Endometrial microvascular endothelial cells (primary cell): ENCODE data around the gene MAFG. TPM values are rescaled to one million over a fixed set of nuclear protein-coding genes. Genes with fewer than 3 reads are reported as not detected.

Experiments used
- in situ Hi-C: cut with HindIII; loops from 2 replicates; pipeline ENCODE4 v1.10.0; 2017; ENCODE audit warnings: low sequenced_read_pairs, low pct_unique_long_range_greater_than_20kb; ENCODE audit errors: inconsistent ontology term
- total RNA-seq: library from RNA; depleted of rRNA; stranded (reverse); fragments of >200 nt; gene quantifications from one replicate; pipeline ENCODE4 v1.2.3, GENCODE V29; 2015; ENCODE audit errors: inconsistent ontology term

Gene MAFG
- total RNA-seq, 1 donor from 2014 or later = 21.0 TPM

- in situ Hi-C loops = no loop called here
Measured at GRCh38 chr17:81884968-81885367, 42.6 kb downstream of the MAFG start.

GRCh38 chr17:81884520-81884919, 43.0 kb downstream of the MAFG start:
- in situ Hi-C loops = no loop called here

DNA sequence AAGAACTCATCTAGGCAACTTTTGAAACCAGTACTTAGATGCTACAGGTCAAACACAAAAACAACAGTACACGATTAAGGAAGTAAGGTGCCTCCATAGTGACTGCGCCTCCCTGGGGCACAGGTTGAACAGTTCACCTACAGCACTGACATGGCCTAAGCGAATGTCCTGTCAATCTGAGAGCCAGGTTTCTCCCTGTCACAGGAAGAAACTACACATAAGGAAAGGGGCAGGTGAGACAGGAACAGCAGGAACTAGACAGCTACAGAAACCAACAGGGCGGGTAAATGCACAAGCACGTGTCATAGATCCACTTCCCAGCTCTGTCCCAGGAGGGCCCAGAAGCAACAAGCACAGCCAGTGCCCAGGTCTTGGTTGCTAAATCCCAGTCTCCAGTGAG, 48.4 kb downstream of the MAFG start:
- in situ Hi-C loops = no loop called here

DNA sequence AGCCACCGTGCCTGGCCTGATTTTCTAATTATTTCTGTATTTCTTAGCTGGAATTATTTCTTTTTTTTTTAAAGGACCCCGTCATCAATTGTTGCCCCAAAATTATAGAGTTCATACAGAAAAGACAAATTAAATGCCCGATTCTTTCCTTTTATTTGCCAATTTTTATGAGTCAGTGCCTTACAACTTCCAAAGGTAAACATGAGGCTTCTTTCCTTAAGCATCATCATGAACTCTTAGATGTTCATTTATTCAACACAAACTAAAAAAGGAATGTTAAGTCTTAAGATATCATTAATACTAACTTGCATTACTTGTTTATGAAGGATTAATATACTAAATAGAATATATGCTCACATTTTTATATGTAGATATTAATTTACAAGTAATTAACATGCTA, 49.2 kb downstream of the MAFG start:
- in situ Hi-C loops = no loop called here

DNA sequence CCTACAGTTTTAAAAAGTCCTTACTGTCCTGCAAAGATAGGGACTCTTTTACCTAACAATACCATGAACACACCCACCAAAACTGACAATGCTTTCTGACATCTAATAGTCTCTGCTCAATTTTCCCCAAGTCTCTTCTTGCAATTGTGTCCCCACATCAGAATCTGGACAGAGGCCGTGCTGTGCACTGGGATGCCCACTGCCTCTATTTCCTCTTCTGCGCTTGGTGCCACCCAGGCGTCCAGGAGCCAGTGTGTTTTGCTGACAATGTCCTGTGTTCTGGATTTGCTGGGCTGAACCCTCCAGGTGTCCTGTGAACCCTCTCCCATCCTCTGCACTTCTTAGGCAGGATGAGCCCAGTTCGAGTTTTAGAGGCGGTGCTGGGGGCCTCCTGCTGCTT, 50.0 kb downstream of the MAFG start:
- in situ Hi-C loops = no loop called here

DNA sequence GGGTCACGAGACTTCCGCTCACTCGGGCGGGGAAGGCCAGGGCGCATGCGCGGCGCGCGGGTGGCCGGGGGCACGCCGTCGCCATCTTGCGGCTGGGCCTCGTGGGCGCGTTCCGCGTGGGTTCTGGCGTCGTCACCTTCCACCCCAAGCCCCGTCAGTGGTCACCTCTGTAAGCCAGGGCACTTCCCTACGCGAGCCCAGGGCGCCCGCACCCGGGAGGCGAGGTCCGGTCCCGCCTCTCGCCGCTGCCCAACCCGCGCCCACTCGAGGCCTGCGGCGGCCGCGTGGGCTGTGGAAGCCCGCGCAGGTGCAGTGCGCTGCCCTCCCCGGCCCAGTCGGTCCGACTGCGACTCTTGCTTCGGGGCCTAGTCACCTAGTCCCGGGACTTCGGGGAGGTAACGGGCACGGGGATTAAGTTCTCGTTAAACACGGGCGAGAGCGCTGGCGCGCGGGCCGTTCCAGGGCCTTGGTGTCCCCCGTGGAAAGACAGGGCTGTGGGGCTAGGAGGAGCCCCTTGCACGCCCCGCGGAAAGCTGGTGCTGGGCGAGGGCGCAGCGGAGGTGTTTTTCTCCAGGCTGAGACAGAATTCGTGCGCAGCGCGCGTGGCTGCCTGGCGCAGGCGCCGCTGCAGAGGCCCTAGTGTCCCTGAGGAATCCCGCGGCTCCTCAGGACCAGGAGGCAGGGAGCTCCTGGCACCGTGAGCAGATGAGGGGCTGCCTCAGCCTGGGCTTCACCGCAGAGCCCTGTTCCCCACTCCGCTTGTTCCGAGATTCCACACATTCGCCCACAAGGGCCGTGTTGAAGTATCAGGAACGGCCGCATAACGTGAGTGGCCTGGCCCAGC, 55.9 kb downstream of the MAFG start:
- in situ Hi-C loops = no loop called here

DNA sequence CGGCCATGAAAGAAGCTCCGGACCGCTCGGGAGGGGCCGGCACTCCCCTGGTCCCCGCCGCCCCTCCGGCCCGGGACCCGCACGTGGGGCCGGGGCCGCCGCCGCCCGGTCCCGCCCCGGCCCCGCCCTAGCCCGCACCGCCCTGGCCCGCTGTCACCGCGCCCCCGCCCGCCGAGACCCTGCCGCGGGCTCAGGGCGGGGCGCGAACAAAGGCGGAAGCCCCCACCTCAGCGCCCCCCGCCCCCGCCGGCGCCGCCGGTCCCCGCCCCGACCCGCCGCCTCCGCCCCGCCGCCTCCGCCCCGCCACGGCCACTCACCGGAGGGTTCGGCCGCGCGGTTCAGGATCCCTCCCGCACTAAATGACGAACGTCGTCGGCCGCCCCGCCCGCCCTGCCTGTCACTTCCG, 56.6 kb downstream of the MAFG start, which contains the start of gene ARHGDIA:
ARHGDIA (minus strand) TSS at position 357 of the 406 bp plus-strand sequence. CDS start 1,407 bp downstream, outside the sequence.
- in situ Hi-C loops = no loop called here

GRCh38 chr17:81870131-81870980, 57.2 kb downstream of the MAFG start:
- in situ Hi-C loops = no loop called here

- in situ Hi-C loops = no loop called here
Measured at GRCh38 chr17:81869221-81870130, 58.1 kb downstream of the MAFG start.

DNA sequence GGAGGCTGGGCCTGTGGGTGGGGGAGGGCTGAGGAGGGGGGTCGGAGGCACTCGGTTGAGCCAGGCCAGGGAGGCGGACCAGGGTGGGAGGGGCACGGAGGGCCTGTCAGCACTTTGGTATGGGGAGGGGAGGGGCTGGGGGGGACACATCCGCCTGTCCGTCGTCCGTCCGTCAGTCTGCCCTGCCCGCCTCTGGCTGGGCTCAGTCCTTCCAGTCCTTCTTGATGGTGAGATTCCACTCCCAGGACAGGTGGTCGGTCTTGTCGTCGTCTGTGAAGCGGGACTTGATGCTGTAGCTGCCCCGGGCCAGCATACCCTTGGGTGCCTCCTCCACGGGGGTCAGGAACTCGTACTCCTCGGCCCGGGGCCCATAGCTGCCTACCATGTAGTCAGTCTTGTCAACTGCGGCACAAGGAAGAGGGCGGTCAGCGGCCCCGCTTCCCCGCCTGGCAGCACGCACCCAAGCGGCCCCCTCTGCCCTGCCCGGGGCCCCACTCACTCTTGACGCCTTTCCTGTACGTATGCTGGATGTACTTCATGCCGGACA, 58.8 kb downstream of the MAFG start:
- in situ Hi-C loops = no loop called here

Other genes starting within 250 kb of the MAFG start
- gene ARL16, start 243.9 kb downstream of the MAFG start, total RNA-seq = 30.3 TPM
- gene HGS, start 243.7 kb downstream of the MAFG start, total RNA-seq = 125 TPM
- gene MRPL12, start 224.4 kb downstream of the MAFG start, total RNA-seq = 120 TPM
- gene SLC25A10, start 215.5 kb downstream of the MAFG start, total RNA-seq = 42.1 TPM
- not detected for gene GCGR, start 123.6 kb downstream of the MAFG start, total RNA-seq
- 97.0 TPM for gene MCRIP1, start 94.4 kb downstream of the MAFG start, total RNA-seq
- not detected for gene PPP1R27, start 92.7 kb downstream of the MAFG start, total RNA-seq
- 1,412 TPM for gene P4HB, start 67.2 kb downstream of the MAFG start, total RNA-seq
- gene ARHGDIA, start 56.4 kb downstream of the MAFG start, total RNA-seq = 471 TPM
- gene ALYREF, start 36.1 kb downstream of the MAFG start, total RNA-seq = 284 TPM
- gene ANAPC11, start 36.0 kb downstream of the MAFG start, total RNA-seq = 166 TPM
- not detected for gene NPB, start 25.5 kb downstream of the MAFG start, total RNA-seq
- 41.0 TPM for gene PCYT2, start 16.3 kb downstream of the MAFG start, total RNA-seq
- gene SIRT7, start 9.6 kb downstream of the MAFG start, total RNA-seq = 14.3 TPM
- gene PYCR1, start 9.6 kb upstream of the MAFG start, total RNA-seq = 60.9 TPM
- gene MYADML2, start 19.5 kb upstream of the MAFG start, total RNA-seq = not detected
- not detected for gene NOTUM, start 33.5 kb upstream of the MAFG start, total RNA-seq
- 12.2 TPM for gene ASPSCR1, start 49.9 kb upstream of the MAFG start, total RNA-seq
- 159 TPM for gene CENPX, start 95.1 kb upstream of the MAFG start, total RNA-seq
- 23.0 TPM for gene LRRC45, start 95.6 kb upstream of the MAFG start, total RNA-seq
- 30.2 TPM for gene RAC3, start 103.9 kb upstream of the MAFG start, total RNA-seq
- 133 TPM for gene DCXR, start 110.0 kb upstream of the MAFG start, total RNA-seq
- gene RFNG, start 124.1 kb upstream of the MAFG start, total RNA-seq = 36.0 TPM
- gene GPS1, start 124.2 kb upstream of the MAFG start, total RNA-seq = 140 TPM
- 70.0 TPM for gene DUS1L, start 138.1 kb upstream of the MAFG start, total RNA-seq
- gene FASN, start 170.5 kb upstream of the MAFG start, total RNA-seq = 76.7 TPM